ENCODE results near the gene LPAR3.

Gene LPAR3

GRCh38 chr1:84774669-84775534 lies 118.1 kb downstream of the LPAR3 start:
- no peak overlapping the region for H3K9ac ChIP-seq (ENCODE audit: low read length)
- H3K9me3 ChIP-seq (ENCODE audit: control insufficient read depth, insufficient read depth, low read depth, low read length): no peaks in the 10 kb centered on the region; the same call in 1 of the 2 replicates
- H3K4me3 ChIP-seq (ENCODE audit: low read depth, low read length): no peak overlapping the region
- no peaks in the 10 kb centered on the region for H3K36me3 ChIP-seq (ENCODE audit: control insufficient read depth, insufficient read depth, low read length)
- H3K27me3 ChIP-seq (ENCODE audit: control insufficient read depth, insufficient read depth, low read length): peaks cover 4% of the 10 kb centered on the region
- no peaks in the 10 kb centered on the region; the same call in 1 of the 2 replicates for H3K4me1 ChIP-seq (ENCODE audit: control insufficient read depth, insufficient read depth, low read length)
- no peak overlapping the region for H3K27ac ChIP-seq (ENCODE audit: low read depth, low read length)

- no peaks in the 10 kb centered on the region; the same call in 1 of the 2 replicates for H3K9me3 ChIP-seq (ENCODE audit: control insufficient read depth, insufficient read depth, low read depth, low read length)
- H3K27ac ChIP-seq (ENCODE audit: low read depth, low read length): no peak overlapping the region
- H3K4me3 ChIP-seq (ENCODE audit: low read depth, low read length): no peak overlapping the region
- H3K36me3 ChIP-seq (ENCODE audit: control insufficient read depth, insufficient read depth, low read length): no peaks in the 10 kb centered on the region
- no peak overlapping the region for H3K9ac ChIP-seq (ENCODE audit: low read length)
- peaks cover 4% of the 10 kb centered on the region for H3K27me3 ChIP-seq (ENCODE audit: control insufficient read depth, insufficient read depth, low read length)
- no peaks in the 10 kb centered on the region; the same call in 1 of the 2 replicates for H3K4me1 ChIP-seq (ENCODE audit: control insufficient read depth, insufficient read depth, low read length)
Measured at GRCh38 chr1:84773933-84774497, 119.0 kb downstream of the LPAR3 start.

GRCh38 chr1:84773195-84773594 lies 119.8 kb downstream of the LPAR3 start:
- no peak overlapping the region for H3K9ac ChIP-seq (ENCODE audit: low read length)
- H3K36me3 ChIP-seq (ENCODE audit: control insufficient read depth, insufficient read depth, low read length): no peaks in the 10 kb centered on the region
- no peak overlapping the region for H3K4me3 ChIP-seq (ENCODE audit: low read depth, low read length)
- H3K4me1 ChIP-seq (ENCODE audit: control insufficient read depth, insufficient read depth, low read length): no peaks in the 10 kb centered on the region; the same call in 1 of the 2 replicates
- no peaks in the 10 kb centered on the region for H3K9me3 ChIP-seq (ENCODE audit: control insufficient read depth, insufficient read depth, low read depth, low read length)
- H3K27me3 ChIP-seq (ENCODE audit: control insufficient read depth, insufficient read depth, low read length): peaks cover 4% of the 10 kb centered on the region
- no peak overlapping the region for H3K27ac ChIP-seq (ENCODE audit: low read depth, low read length)

GRCh38 chr1:84772428-84772943 lies 120.5 kb downstream of the LPAR3 start:
- Histone ChIP-seq H3K27ac (ENCODE audit: low read depth, low read length) (no peak overlapping the region), H3K4me3 (ENCODE audit: low read depth, low read length) (no peak overlapping the region), H3K27me3 (ENCODE audit: control insufficient read depth, insufficient read depth, low read length) (peaks cover 4% of the 10 kb centered on the region), H3K36me3 (ENCODE audit: control insufficient read depth, insufficient read depth, low read length) (no peaks in the 10 kb centered on the region), H3K9ac (ENCODE audit: low read length) (no peak overlapping the region), H3K9me3 (ENCODE audit: control insufficient read depth, insufficient read depth, low read depth, low read length) (no peaks in the 10 kb centered on the region), H3K4me1 (ENCODE audit: control insufficient read depth, insufficient read depth, low read length) (no peaks in the 10 kb centered on the region; the same call in 1 of the 2 replicates)

GRCh38 chr1:84771895-84772294 lies 121.1 kb downstream of the LPAR3 start:
- H3K9ac ChIP-seq (ENCODE audit: low read length): no peak overlapping the region
- no peaks in the 10 kb centered on the region for H3K36me3 ChIP-seq (ENCODE audit: control insufficient read depth, insufficient read depth, low read length)
- H3K27me3 ChIP-seq (ENCODE audit: control insufficient read depth, insufficient read depth, low read length): peaks cover 4% of the 10 kb centered on the region
- H3K27ac ChIP-seq (ENCODE audit: low read depth, low read length): no peak overlapping the region
- no peaks in the 10 kb centered on the region for H3K9me3 ChIP-seq (ENCODE audit: control insufficient read depth, insufficient read depth, low read depth, low read length)
- no peak overlapping the region for H3K4me3 ChIP-seq (ENCODE audit: low read depth, low read length)
- H3K4me1 ChIP-seq (ENCODE audit: control insufficient read depth, insufficient read depth, low read length): no peaks in the 10 kb centered on the region; the same call in 1 of the 2 replicates

- no peaks in the 10 kb centered on the region for H3K36me3 ChIP-seq (ENCODE audit: control insufficient read depth, insufficient read depth, low read length)
- H3K27me3 ChIP-seq (ENCODE audit: control insufficient read depth, insufficient read depth, low read length): peaks cover 17% of the 10 kb centered on the region
- H3K4me1 ChIP-seq (ENCODE audit: control insufficient read depth, insufficient read depth, low read length): no peaks in the 10 kb centered on the region; the same call in 1 of the 2 replicates
- H3K9ac ChIP-seq (ENCODE audit: low read length): no peak overlapping the region
- H3K4me3 ChIP-seq (ENCODE audit: low read depth, low read length): no peak overlapping the region
- H3K9me3 ChIP-seq (ENCODE audit: control insufficient read depth, insufficient read depth, low read depth, low read length): no peaks in the 10 kb centered on the region
- H3K27ac ChIP-seq (ENCODE audit: low read depth, low read length): no peak overlapping the region
Measured at GRCh38 chr1:84770481-84770880, 122.5 kb downstream of the LPAR3 start.

GRCh38 chr1:84769636-84770035 lies 123.4 kb downstream of the LPAR3 start:
- Histone ChIP-seq H3K4me1 (ENCODE audit: control insufficient read depth, insufficient read depth, low read length) (peaks cover 1% of the 10 kb centered on the region), H3K4me3 (ENCODE audit: low read depth, low read length) (no peak overlapping the region), H3K9me3 (ENCODE audit: control insufficient read depth, insufficient read depth, low read depth, low read length) (no peaks in the 10 kb centered on the region), H3K36me3 (ENCODE audit: control insufficient read depth, insufficient read depth, low read length) (no peaks in the 10 kb centered on the region), H3K9ac (ENCODE audit: low read length) (no peak overlapping the region), H3K27me3 (ENCODE audit: control insufficient read depth, insufficient read depth, low read length) (peaks cover 25% of the 10 kb centered on the region), H3K27ac (ENCODE audit: low read depth, low read length) (no peak overlapping the region)

- H3K36me3 ChIP-seq (ENCODE audit: control insufficient read depth, insufficient read depth, low read length): no peaks in the 10 kb centered on the region
- H3K9me3 ChIP-seq (ENCODE audit: control insufficient read depth, insufficient read depth, low read depth, low read length): no peaks in the 10 kb centered on the region
- H3K9ac ChIP-seq (ENCODE audit: low read length): no peak overlapping the region
- H3K27me3 ChIP-seq (ENCODE audit: control insufficient read depth, insufficient read depth, low read length): peaks cover 24% of the 10 kb centered on the region
- H3K4me3 ChIP-seq (ENCODE audit: low read depth, low read length): no peak overlapping the region
- no peak overlapping the region for H3K27ac ChIP-seq (ENCODE audit: low read depth, low read length)
- peaks cover 11% of the 10 kb centered on the region for H3K4me1 ChIP-seq (ENCODE audit: control insufficient read depth, insufficient read depth, low read length)
Measured at GRCh38 chr1:84768634-84769033, 124.4 kb downstream of the LPAR3 start.

GRCh38 chr1:84763912-84764680 lies 128.9 kb downstream of the LPAR3 start:
- 0 out of 2 replicates have a peak overlapping the region, but pooled peaks have one; percentile 10 for H3K4me3 ChIP-seq (ENCODE audit: low read depth, low read length)
- H3K36me3 ChIP-seq (ENCODE audit: control insufficient read depth, insufficient read depth, low read length): no peaks in the 10 kb centered on the region
- H3K27ac ChIP-seq (ENCODE audit: low read depth, low read length): no peak overlapping the region
- H3K9ac ChIP-seq (ENCODE audit: low read length): no peak overlapping the region
- H3K4me1 ChIP-seq (ENCODE audit: control insufficient read depth, insufficient read depth, low read length): peaks cover 14% of the 10 kb centered on the region
- H3K27me3 ChIP-seq (ENCODE audit: control insufficient read depth, insufficient read depth, low read length): peaks cover 24% of the 10 kb centered on the region
- no peaks in the 10 kb centered on the region for H3K9me3 ChIP-seq (ENCODE audit: control insufficient read depth, insufficient read depth, low read depth, low read length)

- H3K4me1 ChIP-seq (ENCODE audit: control insufficient read depth, insufficient read depth, low read length): peaks cover 14% of the 10 kb centered on the region
- H3K9me3 ChIP-seq (ENCODE audit: control insufficient read depth, insufficient read depth, low read depth, low read length): no peaks in the 10 kb centered on the region
- peaks cover 24% of the 10 kb centered on the region for H3K27me3 ChIP-seq (ENCODE audit: control insufficient read depth, insufficient read depth, low read length)
- H3K4me3 ChIP-seq (ENCODE audit: low read depth, low read length): no peak overlapping the region
- H3K36me3 ChIP-seq (ENCODE audit: control insufficient read depth, insufficient read depth, low read length): no peaks in the 10 kb centered on the region
- H3K9ac ChIP-seq (ENCODE audit: low read length): no peak overlapping the region
- no peak overlapping the region for H3K27ac ChIP-seq (ENCODE audit: low read depth, low read length)
Measured at GRCh38 chr1:84762664-84763063, 130.3 kb downstream of the LPAR3 start.
